Stimulated activated CD8-positive, alpha-beta memory T cell treated with anti-CD3 and anti-CD28 coated beads, Interleukin-4, amount 100 ng/mL, for 4 hours (primary cell): ENCODE data around the gene ZNF12.
"Not testable (repeated sequence)": the region's sequence is repeated elsewhere in the genome, so short reads cannot be mapped to it uniquely, and the experiment has no call there.

ENCODE experiments used
- DNase-seq, 2 donors: peaks; one replicate each; pipeline ENCODE4 v3.0.0-alpha.2; 2020; ENCODE audit warnings: low read depth in 2 of 2, low spot score in 1 of 2

The ZNF12 gene

GRCh38 chr7:6706666-6707407, at the start of gene ZNF12:
TSS of gene ZNF12 (minus strand) at chr7:6706947. CDS start at chr7:6705173, 1,774 bp downstream.
- peak; percentile 90 for DNase-seq

GRCh38 chr7:6753964-6754363, 47.2 kb upstream of the ZNF12 start, which contains the start of gene RSPH10B2:
TSS of gene RSPH10B2 (plus strand) at chr7:6754103. CDS start at chr7:6757678, 3,575 bp downstream.
- not testable (repeated sequence) for DNase-seq

GRCh38 chr7:6750173-6750572, 43.4 kb upstream of the ZNF12 start:
- not testable (repeated sequence) for DNase-seq

GRCh38 chr7:6749335-6749734, 42.6 kb upstream of the ZNF12 start:
- DNase-seq: not testable (repeated sequence)

GRCh38 chr7:6744410-6745100, 37.8 kb upstream of the ZNF12 start:
- DNase-seq: not testable (repeated sequence)

GRCh38 chr7:6738415-6738814, 31.7 kb upstream of the ZNF12 start:
- DNase-seq: not testable (repeated sequence)

GRCh38 chr7:6730343-6730633, 23.5 kb upstream of the ZNF12 start:
- DNase-seq: no peak

GRCh38 chr7:6729492-6730342, 23.0 kb upstream of the ZNF12 start:
- DNase-seq: peak; percentile 62 to 70

- not testable (repeated sequence) for DNase-seq
Observed at GRCh38 chr7:6728893-6729491, 22.2 kb upstream of the ZNF12 start.

- no peak for DNase-seq
Observed at GRCh38 chr7:6727663-6728062, 20.9 kb upstream of the ZNF12 start.

- not testable (repeated sequence) for DNase-seq
Observed at GRCh38 chr7:6726341-6726740, 19.6 kb upstream of the ZNF12 start.

- DNase-seq: no peak
Observed at GRCh38 chr7:6725003-6725402, 18.3 kb upstream of the ZNF12 start.

- not testable (repeated sequence) for DNase-seq
Observed at GRCh38 chr7:6724351-6724750, 17.6 kb upstream of the ZNF12 start.

GRCh38 chr7:6718124-6718523, 11.4 kb upstream of the ZNF12 start:
- no peak for DNase-seq

- DNase-seq: not testable (repeated sequence)
Observed at GRCh38 chr7:6715898-6716297, 9.2 kb upstream of the ZNF12 start.

GRCh38 chr7:6714360-6714759, 7.6 kb upstream of the ZNF12 start:
- DNase-seq: no peak

GRCh38 chr7:6709808-6710207, 3.1 kb upstream of the ZNF12 start:
- DNase-seq: no peak

GRCh38 chr7:6708304-6708703, 1.6 kb upstream of the ZNF12 start:
- DNase-seq: no peak

- DNase-seq: peak in 1 of 2 donors; percentile 10
Observed at GRCh38 chr7:6705959-6706665, 635 bp downstream of the ZNF12 start.

GRCh38 chr7:6701860-6702259, 4.9 kb downstream of the ZNF12 start:
- DNase-seq: no peak

- DNase-seq: no peak
Observed at GRCh38 chr7:6700793-6701192, 6.0 kb downstream of the ZNF12 start.
